K562 (cell line): ENCODE data around the gene MEIS1. TPM values are rescaled to one million over a fixed set of nuclear protein-coding genes. Genes with fewer than 3 reads are reported as not detected.

Source experiments
- BCOR ChIP-seq: fragments of 450-650 bp; IDR thresholded peaks from 2 replicates; pipeline ENCODE4 v1.6.1; 2016
- BHLHE40 ChIP-seq: IDR thresholded peaks from 2 replicates; pipeline ENCODE4 v1.6.1; 2011; ENCODE audit warnings: low read length, improper control_type of control experiment
- CUX1 ChIP-seq: fragments of 200-800 bp; sonication (Bioruptor generic); IDR thresholded peaks from 2 replicates; pipeline ENCODE4 v1.6.1; 2016; ENCODE audit warnings: missing genetic modification characterization, missing compliant biosample characterization
- CXXC5 ChIP-seq: fragments of 250-450 bp; sonication (Bioruptor Pico); IDR thresholded peaks from 2 replicates; pipeline ENCODE4 v1.8.0; 2022; ENCODE audit warnings: inconsistent platforms, mild to moderate bottlenecking, moderate library complexity
- E2F6 ChIP-seq, 2 experiments: IDR thresholded peaks; 2 replicates each; pipeline ENCODE4 v1.6.1; 2011; ENCODE audit warnings: borderline replicate concordance in 1 of 2, control low read depth in 1 of 2, low read depth in 1 of 2, low read length in 1 of 2, mild to moderate bottlenecking in 1 of 2, mixed read lengths in 1 of 2, moderate library complexity in 1 of 2; ENCODE audit not compliant: insufficient read depth in 1 of 2, insufficient read length in 1 of 2, poor library complexity in 1 of 2, severe bottlenecking in 1 of 2; ENCODE audit errors: extremely low read depth in 1 of 2
- KDM1A ChIP-seq, 2 experiments: fragments of 450-650 bp; IDR thresholded peaks; 2 replicates each; pipeline ENCODE4 v1.6.1; 2016; ENCODE audit warnings: mild to moderate bottlenecking in 2 of 2
- NEUROD1 ChIP-seq: fragments of 150-350 bp; IDR thresholded peaks from 2 replicates; pipeline ENCODE4 v1.6.1; 2014; ENCODE audit warnings: borderline replicate concordance, low read length, low read depth; ENCODE audit not compliant: partially characterized antibody
- RAD21 ChIP-seq, 2 experiments: fragments of 250-450 bp in 1 of 2; fragments of 450-650 bp in 1 of 2; sonication (Bioruptor Pico) in 1 of 2; formaldehyde crosslinking in 1 of 2; IDR thresholded peaks in 1 of 2; conservative IDR thresholded peaks in 1 of 2; 2 replicates each; pipeline versions ENCODE4 v1.4.0 to v1.8.0; 2020 to 2022; ENCODE audit warnings: mild to moderate bottlenecking in 2 of 2, moderate library complexity in 1 of 2
- RNF2 ChIP-seq: sonication (generic); IDR thresholded peaks from 2 replicates; pipeline ENCODE4 v1.6.1; 2016
- TAF1 ChIP-seq: IDR thresholded peaks from 2 replicates; pipeline ENCODE4 v1.6.1; 2011; ENCODE audit warnings: mild to moderate bottlenecking, low read length, moderate library complexity; ENCODE audit not compliant: insufficient read depth, control insufficient read depth, severe bottlenecking; ENCODE audit errors: extremely low read depth
- TCF7L2 ChIP-seq: fragments of 150-350 bp; IDR thresholded peaks from 2 replicates; pipeline ENCODE4 v1.6.1; 2016; ENCODE audit warnings: low read depth, mild to moderate bottlenecking, low read length, moderate library complexity
- ZNF75A ChIP-seq: fragments of 450-650 bp; formaldehyde crosslinking; IDR thresholded peaks from 2 replicates; pipeline ENCODE4 v1.4.0; 2020; ENCODE audit warnings: mild to moderate bottlenecking
- polyA plus RNA-seq, 8 experiments: library from polyadenylated mRNA; depleted of rRNA in 4 of 8; stranded (reverse) in 5 of 8; unstranded in 3 of 8; fragments of >200 nt; fragmentation: Nextera tagmentation in 2 of 8; fragmentation: Illumina TruSeq in 1 of 8; extraction: Ambion mirVana in 2 of 8; extraction: Trizol in 1 of 8; gene quantifications; 2 replicates each; pipeline versions ENCODE4 v1.2.1 to v1.2.3, GENCODE V29; 2011 to 2014; ENCODE audit warnings: inconsistent platforms in 1 of 8, missing spikeins in 1 of 8
- total RNA-seq, 7 experiments: library from RNA; depleted of rRNA in 6 of 7; stranded (reverse); fragments of >200 nt in 6 of 7; fragmentation: Illumina TruSeq in 2 of 7; extraction: Trizol in 2 of 7; gene quantifications; 2 replicates each; pipeline versions ENCODE4 v1.2.1 to v1.2.3, GENCODE V29; 2011 to 2021; ENCODE audit warnings: low replicate concordance in 1 of 7
- TF ChIP-seq, protein P1 (sequence below): fragments of 450-650 bp; IDR thresholded peaks from 2 replicates; pipeline ENCODE4 v1.6.1; 2018; ENCODE audit not compliant: partially characterized antibody

MEIS1 gene
- total and polyA plus RNA-seq, 9 of the 15 experiments (the other 6 are each of a cell fraction or from before 2014, with no cell fraction given), result 2.3 to 9.0 (median 5.9) TPM

DNA sequence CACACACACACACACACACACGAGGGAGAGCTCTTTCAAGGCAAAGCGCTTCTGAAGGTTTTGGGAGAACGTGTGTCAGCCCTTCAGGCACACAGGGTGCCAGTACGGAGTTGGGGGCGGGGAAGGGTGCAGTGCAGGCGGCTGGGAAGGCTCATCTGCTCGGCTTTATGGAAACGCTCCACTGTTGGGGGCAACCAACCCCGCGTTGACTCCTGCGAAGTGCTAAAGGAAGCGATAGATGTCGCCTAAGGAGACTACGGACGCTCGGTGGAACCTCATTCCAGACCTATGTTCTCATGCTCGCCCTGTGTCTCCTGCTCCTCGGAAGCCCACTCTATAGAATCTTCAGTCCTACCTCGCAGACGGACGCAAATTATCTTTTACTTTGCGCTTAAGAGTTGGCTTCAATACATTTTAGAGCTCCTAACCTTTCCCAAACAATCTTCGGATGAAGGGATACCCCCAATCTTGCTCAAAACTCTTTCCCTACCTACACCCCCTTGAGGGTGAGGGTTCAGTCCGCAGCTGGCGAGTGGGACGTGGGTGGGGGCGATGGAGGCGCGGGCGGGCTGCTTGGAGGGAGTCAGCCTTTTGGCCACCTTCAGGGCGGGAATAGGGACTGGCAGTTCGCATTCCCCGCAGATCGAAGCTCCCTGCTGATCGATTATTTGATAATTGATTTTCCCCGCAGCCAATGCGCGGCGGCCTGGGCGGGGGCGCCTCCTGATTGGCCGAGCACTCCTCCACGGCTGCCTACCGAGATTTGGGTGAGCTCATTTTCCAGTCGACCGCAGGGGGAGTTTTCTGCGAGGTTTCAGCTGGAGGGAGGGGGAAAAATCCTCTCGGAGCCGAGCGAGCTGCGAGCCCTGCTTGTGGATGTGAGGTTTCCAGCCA is 1.9 kb upstream of the MEIS1 start (continued):
- TF ChIP-seq CUX1 (CRISPR knock-in tag) (peak; percentile 98), TCF7L2 (peak; percentile 82), ZNF75A (CRISPR knock-in tag) (no peak), RAD21 (CRISPR knock-in tag; conservative IDR thresholded peaks at IDR 0.05 in 1 of 2, IDR thresholded peaks at IDR 0.05 in 1 of 2) (0 out of 4 replicates have a peak, but pooled peaks of 1 of the 2 experiments have one; percentile 3), BCOR (0 out of 2 replicates have a peak, but pooled peaks have one; percentile 19), CXXC5 (peak; percentile 86), BHLHE40 (peak; percentile 62), NEUROD1 (peak; percentile 60), RNF2 (0 out of 2 replicates have a peak, but pooled peaks have one; percentile 27), KDM1A (IDR thresholded peaks at IDR 0.05) (peak; percentile 76 to 77; a peak in 3 of 4 replicates), E2F6 (IDR thresholded peaks at IDR 0.05; ENCODE audit: borderline replicate concordance in 1 of 2, extremely low read depth in 1 of 2, insufficient read depth in 1 of 2, insufficient read length in 1 of 2, low read depth in 1 of 2, low read length in 1 of 2, poor library complexity in 1 of 2, severe bottlenecking in 1 of 2) (peak in 1 of 2 experiments; percentile 31), TAF1 (peak; percentile 40)
- TF ChIP-seq, protein P1, sequence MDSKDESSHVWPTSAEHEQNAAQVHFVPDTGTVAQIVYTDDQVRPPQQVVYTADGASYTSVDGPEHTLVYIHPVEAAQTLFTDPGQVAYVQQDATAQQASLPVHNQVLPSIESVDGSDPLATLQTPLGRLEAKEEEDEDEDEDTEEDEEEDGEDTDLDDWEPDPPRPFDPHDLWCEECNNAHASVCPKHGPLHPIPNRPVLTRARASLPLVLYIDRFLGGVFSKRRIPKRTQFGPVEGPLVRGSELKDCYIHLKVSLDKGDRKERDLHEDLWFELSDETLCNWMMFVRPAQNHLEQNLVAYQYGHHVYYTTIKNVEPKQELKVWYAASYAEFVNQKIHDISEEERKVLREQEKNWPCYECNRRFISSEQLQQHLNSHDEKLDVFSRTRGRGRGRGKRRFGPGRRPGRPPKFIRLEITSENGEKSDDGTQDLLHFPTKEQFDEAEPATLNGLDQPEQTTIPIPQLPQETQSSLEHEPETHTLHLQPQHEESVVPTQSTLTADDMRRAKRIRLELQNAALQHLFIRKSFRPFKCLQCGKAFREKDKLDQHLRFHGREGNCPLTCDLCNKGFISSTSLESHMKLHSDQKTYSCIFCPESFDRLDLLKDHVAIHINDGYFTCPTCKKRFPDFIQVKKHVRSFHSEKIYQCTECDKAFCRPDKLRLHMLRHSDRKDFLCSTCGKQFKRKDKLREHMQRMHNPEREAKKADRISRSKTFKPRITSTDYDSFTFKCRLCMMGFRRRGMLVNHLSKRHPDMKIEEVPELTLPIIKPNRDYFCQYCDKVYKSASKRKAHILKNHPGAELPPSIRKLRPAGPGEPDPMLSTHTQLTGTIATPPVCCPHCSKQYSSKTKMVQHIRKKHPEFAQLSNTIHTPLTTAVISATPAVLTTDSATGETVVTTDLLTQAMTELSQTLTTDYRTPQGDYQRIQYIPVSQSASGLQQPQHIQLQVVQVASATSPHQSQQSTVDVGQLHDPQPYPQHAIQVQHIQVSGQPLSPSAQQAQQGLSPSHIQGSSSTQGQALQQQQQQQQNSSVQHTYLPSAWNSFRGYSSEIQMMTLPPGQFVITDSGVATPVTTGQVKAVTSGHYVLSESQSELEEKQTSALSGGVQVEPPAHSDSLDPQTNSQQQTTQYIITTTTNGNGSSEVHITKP, result peak; percentile 99
- TF ChIP-seq, all 486 proteins: peak for 42
